Nephron (organoid): ENCODE measurements around the gene PHTF2.

Experiments
- H3K27ac Mint-ChIP-seq, 3 experiments: 2 replicates each; pipeline ENCODE4 v1.8.0; 2020; ENCODE audit warnings: mixed read lengths in 3 of 3, mild to moderate bottlenecking in 2 of 3, moderate library complexity in 1 of 3
- H3K27me3 Mint-ChIP-seq: 2 replicates; pipeline ENCODE4 v1.8.0; 2021; ENCODE audit warnings: low read depth, mild to moderate bottlenecking, moderate library complexity, mixed read lengths
- H3K36me3 Mint-ChIP-seq: 2 replicates; pipeline ENCODE4 v1.8.0; 2020; ENCODE audit warnings: low read depth, mixed read lengths
- H3K4me1 Mint-ChIP-seq: 2 replicates; pipeline ENCODE4 v1.8.0; 2020; ENCODE audit warnings: mixed read lengths
- H3K4me3 Mint-ChIP-seq, 3 experiments: 2 replicates each; pipeline ENCODE4 v1.8.0; 2020; ENCODE audit warnings: mild to moderate bottlenecking in 3 of 3, mixed read lengths in 3 of 3, moderate library complexity in 2 of 3
- H3K9me3 Mint-ChIP-seq: 2 replicates; pipeline ENCODE4 v1.8.0; 2020; ENCODE audit warnings: mixed read lengths
- TF ChIP-seq, protein P1 (sequence below), 3 experiments: fragments of 200-600 bp; sonication (generic); IDR thresholded peaks; one replicate each; pipeline ENCODE4 v1.5.0; 2021; ENCODE audit warnings: antibody characterized with exemption in 3 of 3; ENCODE audit not compliant: unreplicated experiment in 3 of 3

The PHTF2 gene

DNA sequence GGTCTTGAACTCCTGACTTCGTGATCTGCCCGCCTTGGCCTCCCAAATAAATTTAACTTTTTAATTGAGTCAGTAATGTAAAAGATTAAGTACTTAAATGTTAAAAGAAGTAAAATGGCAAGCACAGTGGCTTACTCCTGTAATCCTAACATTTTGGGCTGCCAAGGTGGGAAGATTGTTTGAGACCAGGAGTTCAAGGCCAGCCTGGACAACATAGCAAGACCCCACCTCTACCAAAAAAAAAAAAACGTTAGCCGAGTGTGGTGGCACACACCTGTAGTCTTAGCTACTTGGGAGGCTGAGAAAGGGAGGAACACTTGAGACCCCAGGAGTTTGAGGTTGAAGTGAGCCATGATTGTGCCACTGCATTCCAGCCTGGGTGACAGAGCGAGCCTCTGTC, 26.1 kb downstream of the PHTF2 start:
- Mint-ChIP-seq H3K9me3 (peaks cover 50% of the 10 kb centered on the region), H3K27ac (no peak overlapping the region), H3K27me3 (no peaks in the 10 kb centered on the region), H3K4me3 (no peak overlapping the region), H3K36me3 (peaks cover 53% of the 10 kb centered on the region), H3K4me1 (no peaks in the 10 kb centered on the region)
- TF ChIP-seq, protein P1, sequence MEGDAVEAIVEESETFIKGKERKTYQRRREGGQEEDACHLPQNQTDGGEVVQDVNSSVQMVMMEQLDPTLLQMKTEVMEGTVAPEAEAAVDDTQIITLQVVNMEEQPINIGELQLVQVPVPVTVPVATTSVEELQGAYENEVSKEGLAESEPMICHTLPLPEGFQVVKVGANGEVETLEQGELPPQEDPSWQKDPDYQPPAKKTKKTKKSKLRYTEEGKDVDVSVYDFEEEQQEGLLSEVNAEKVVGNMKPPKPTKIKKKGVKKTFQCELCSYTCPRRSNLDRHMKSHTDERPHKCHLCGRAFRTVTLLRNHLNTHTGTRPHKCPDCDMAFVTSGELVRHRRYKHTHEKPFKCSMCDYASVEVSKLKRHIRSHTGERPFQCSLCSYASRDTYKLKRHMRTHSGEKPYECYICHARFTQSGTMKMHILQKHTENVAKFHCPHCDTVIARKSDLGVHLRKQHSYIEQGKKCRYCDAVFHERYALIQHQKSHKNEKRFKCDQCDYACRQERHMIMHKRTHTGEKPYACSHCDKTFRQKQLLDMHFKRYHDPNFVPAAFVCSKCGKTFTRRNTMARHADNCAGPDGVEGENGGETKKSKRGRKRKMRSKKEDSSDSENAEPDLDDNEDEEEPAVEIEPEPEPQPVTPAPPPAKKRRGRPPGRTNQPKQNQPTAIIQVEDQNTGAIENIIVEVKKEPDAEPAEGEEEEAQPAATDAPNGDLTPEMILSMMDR (IDR thresholded peaks at IDR 0.05; ENCODE audit: unreplicated experiment in 3 of 3), result no peak

- no peak overlapping the region for H3K4me3 Mint-ChIP-seq
- no peaks in the 10 kb centered on the region for H3K27me3 Mint-ChIP-seq
- TF ChIP-seq, protein P1 (IDR thresholded peaks at IDR 0.05; ENCODE audit: unreplicated experiment in 3 of 3), result no peak
- H3K36me3 Mint-ChIP-seq, result peaks cover 48% of the 10 kb centered on the region
- peaks cover 45% of the 10 kb centered on the region for H3K9me3 Mint-ChIP-seq
- no peak overlapping the region for H3K27ac Mint-ChIP-seq
- H3K4me1 Mint-ChIP-seq, result no peaks in the 10 kb centered on the region
Measured at GRCh38 chr7:77825131-77825530, 26.6 kb downstream of the PHTF2 start.

GRCh38 chr7:77826300-77826699, 27.7 kb downstream of the PHTF2 start:
- Mint-ChIP-seq H3K4me3 (no peak overlapping the region), H3K4me1 (no peaks in the 10 kb centered on the region), H3K9me3 (peaks cover 33% of the 10 kb centered on the region), H3K36me3 (peaks cover 36% of the 10 kb centered on the region), H3K27me3 (no peaks in the 10 kb centered on the region), H3K27ac (no peak overlapping the region)
- TF ChIP-seq, protein P1 (IDR thresholded peaks at IDR 0.05; ENCODE audit: unreplicated experiment in 3 of 3), result no peak

- TF ChIP-seq, protein P1 (IDR thresholded peaks at IDR 0.05; ENCODE audit: unreplicated experiment in 3 of 3), result no peak
- Mint-ChIP-seq H3K4me3 (no peak overlapping the region), H3K36me3 (peaks cover 21% of the 10 kb centered on the region), H3K4me1 (no peaks in the 10 kb centered on the region), H3K27me3 (no peaks in the 10 kb centered on the region), H3K9me3 (peaks cover 19% of the 10 kb centered on the region), H3K27ac (no peak overlapping the region)
Measured at GRCh38 chr7:77827999-77828398, 29.4 kb downstream of the PHTF2 start.

GRCh38 chr7:77830649-77831355, 32.2 kb downstream of the PHTF2 start:
- Mint-ChIP-seq H3K9me3 (peaks cover under 1% of the 10 kb centered on the region), H3K4me3 (no peak overlapping the region), H3K27ac (no peak overlapping the region), H3K4me1 (no peaks in the 10 kb centered on the region), H3K27me3 (no peaks in the 10 kb centered on the region), H3K36me3 (peaks cover 2% of the 10 kb centered on the region)
- TF ChIP-seq, protein P1 (IDR thresholded peaks at IDR 0.05; ENCODE audit: unreplicated experiment in 3 of 3), result no peak

GRCh38 chr7:77831481-77831880, 32.9 kb downstream of the PHTF2 start:
- H3K4me1 Mint-ChIP-seq, result no peaks in the 10 kb centered on the region
- no peak overlapping the region for H3K27ac Mint-ChIP-seq
- no peaks in the 10 kb centered on the region for H3K27me3 Mint-ChIP-seq
- H3K9me3 Mint-ChIP-seq, result no peaks in the 10 kb centered on the region
- peaks cover 4% of the 10 kb centered on the region for H3K36me3 Mint-ChIP-seq
- no peak overlapping the region for H3K4me3 Mint-ChIP-seq
- TF ChIP-seq, protein P1 (IDR thresholded peaks at IDR 0.05; ENCODE audit: unreplicated experiment in 3 of 3), result no peak
